Measurements from ENCODE around the gene ST6GALNAC4.
"Not testable (repeated sequence)": the region's sequence is repeated elsewhere in the genome, so short reads cannot be mapped to it uniquely, and the experiment has no call there.

ST6GALNAC4 gene

DNA sequence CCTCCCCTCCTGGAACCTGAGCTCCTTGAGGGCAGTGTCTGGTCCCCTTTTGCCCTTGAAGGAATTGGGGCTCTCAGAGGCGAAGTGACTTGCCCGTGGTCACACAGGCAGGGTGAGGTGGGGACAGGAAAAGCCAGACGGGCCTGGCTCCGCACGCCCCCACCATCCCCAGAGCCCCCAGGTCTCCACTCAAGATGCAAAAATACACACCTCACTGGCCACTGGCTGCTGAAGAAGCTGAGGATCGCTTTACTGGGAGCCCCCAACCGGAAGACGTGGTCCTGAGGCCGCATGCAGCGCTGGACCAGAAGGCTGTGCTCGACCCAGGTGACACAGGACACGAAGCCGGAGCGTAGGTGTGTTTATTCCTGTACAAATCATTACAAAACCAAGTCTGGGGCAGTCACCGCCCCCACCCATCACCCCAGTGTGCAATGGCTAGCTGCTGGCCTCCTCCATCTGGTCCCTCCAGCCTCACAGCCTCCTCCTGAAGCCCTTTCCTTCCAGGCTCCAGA, 31.8 kb downstream of the ST6GALNAC4 start:
- no peak for DNase-seq

DNA sequence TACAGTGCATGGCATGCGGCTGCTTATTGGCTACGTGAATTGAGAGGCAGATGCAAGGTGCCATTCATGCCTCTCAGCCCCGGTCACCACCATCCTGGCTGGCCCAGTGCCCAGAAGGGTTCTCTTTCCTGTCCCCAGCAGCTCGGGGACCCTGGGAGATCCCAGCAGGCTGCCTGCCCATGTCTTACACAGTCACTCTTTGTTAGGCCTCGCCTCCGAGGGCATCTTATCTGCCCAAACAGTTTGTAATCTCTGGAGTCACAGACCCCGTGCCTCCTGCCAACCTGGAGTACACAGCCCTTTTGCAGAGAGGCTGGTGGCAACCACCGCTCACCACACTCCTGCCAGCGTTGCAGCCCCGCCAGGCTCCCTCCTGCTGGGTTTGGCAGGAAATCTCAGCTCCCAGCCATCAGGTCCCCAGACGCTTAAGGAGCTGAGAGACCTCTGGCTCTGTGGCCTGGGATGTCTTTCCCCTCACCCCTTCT, 32.4 kb downstream of the ST6GALNAC4 start:
- DNase-seq: no peak

DNA sequence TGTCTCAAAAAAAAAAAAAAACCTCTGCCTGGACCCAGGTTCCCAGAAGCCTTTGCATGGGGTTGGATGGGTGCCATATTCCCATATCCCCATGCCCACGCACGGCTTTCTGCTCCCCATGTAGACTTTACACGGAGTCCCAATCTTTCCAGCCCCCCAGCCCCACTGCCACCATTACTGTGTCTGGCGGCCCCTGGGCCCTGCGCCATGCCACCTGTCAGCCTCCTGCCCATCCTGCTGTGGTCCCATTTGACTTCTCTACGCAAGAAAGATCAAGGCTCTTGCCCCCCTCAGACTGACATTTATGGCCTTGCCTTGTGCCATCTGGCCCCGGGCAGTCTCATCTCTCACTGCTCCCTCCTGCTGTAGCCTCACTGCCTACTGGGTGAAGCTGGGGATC, 32.9 kb downstream of the ST6GALNAC4 start:
- no peak for DNase-seq

DNA sequence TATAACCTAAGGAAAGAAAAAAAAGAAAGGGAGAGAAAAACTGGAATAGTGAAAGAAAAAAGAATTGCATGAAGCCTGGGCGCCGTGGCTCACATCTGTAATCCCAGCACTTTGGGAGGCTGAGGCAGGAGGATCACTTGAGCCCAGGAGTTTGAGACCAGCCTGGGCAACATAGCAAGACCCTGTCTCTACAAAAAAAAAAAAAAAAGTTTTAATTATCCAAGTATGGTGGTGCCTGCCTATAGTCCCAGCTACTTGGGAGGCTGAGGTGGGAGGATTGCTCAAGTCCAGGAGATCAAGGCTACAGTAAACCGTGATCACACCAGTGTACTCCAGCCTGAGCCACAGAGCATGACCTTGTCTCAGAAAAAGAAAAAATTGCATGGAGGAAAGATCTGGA, 35.1 kb downstream of the ST6GALNAC4 start:
- not testable (repeated sequence) for DNase-seq

DNA sequence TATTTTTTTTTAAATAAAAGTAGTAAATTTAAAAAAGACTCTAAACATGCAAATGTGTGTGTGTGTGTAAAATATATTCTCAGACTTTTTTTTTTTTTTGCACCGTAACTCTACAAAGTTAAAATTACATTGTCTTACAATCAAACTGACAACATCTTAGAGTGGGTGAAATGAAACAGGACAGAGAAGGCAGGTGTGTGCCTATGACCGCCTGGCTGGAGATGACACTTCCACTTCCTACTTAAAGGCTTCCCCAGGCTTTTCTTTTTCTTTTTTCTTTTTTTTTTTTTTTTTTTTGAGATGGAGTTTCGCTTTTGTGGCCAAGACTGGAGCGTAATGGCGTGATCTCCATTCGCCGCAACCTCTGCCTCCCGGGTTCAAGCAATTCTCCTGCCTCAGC, 36.7 kb downstream of the ST6GALNAC4 start:
- DNase-seq: no peak

DNA sequence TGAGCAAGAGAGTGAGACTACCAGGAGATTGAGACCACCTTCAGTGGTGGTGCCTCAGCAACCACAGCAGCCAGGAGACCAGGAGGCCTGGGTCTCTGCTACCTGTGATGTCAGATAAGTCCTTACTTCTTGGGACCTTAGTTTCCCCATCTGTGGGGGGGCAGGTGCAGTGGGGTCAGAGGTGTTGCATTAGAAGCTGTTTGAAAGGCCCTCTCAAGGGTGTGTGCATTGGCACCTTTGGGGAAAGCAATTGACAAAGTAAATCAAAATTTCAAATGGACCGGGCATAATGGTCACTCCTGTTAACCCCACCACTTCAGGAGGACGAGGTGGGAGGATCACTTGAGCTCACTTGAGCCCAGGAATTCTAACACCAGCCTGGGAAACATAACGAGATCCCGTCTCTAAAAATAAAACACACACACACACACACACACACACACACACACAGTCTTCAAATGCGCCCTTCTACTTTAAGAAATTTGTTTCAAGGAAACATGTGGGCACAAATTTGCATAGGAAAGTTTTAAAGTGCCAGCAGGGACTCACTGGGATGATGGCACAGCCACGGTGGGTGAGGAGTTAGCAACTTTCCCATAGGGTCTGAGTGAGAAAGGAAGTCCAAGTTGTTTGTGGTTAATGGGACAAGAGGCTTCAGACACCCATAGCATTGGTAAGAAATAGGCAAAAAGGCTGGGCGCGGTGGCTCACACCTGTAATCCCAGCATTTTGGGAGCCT, 38.0 kb downstream of the ST6GALNAC4 start:
- DNase-seq: no peak

DNA sequence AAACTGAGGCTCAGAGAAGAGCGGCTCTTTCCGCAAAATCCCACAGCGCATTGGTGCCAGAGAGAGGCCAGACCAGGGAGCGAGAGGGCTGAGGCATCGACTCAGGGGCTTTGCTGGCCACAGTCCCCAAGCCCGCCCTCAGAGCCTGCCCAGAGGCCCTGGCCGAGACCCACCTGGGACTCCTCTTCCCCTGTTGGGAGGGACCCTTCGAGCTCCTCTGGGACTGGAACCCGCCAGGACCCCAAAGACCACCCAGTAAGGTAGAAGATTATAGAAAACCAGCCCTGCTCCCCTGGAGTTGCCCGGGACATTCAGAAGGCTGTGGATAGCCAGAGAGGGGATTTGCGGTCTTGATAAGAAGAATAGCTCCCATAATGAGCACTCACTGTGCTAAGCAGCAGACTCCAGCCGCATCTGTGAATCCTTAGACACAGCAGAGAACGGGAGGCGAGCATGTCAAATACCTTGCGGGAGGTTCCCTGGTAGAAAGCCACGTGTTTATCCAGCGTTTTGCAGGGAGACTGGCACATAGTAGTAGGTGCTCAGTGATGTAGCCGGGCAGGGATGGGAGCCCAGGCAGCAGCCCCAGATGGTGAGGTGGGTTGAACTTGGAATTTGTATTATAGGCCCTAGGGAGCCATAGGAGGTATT, 38.7 kb downstream of the ST6GALNAC4 start:
- no peak for DNase-seq

DNA sequence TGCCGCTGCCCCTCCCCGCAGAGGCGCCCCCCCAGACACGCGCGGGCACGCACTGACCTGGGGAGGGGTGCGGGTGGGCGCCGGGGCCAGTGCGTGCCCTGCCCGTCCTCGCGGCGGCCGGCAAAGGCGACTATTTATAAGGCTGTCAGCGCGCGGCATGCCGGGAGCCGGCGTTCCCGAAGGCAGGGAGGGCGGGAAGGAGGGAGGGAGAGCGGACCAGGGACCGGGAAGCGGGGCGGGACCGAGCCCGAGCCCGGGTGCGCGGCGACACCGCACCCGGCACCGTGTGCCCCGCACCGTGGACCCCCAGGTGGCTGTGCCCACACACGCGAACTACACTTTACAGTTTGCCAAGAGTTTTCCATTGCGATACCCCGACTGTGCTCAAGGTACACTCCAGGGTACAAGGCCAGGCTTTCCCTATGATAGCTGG, 39.3 kb downstream of the ST6GALNAC4 start, which contains the start of gene AK1:
TSS of gene AK1 (minus strand) at position 110 of the 433 bp plus-strand sequence. CDS start 3,058 bp downstream, outside the sequence.
- peak; percentile 41 for DNase-seq

DNA sequence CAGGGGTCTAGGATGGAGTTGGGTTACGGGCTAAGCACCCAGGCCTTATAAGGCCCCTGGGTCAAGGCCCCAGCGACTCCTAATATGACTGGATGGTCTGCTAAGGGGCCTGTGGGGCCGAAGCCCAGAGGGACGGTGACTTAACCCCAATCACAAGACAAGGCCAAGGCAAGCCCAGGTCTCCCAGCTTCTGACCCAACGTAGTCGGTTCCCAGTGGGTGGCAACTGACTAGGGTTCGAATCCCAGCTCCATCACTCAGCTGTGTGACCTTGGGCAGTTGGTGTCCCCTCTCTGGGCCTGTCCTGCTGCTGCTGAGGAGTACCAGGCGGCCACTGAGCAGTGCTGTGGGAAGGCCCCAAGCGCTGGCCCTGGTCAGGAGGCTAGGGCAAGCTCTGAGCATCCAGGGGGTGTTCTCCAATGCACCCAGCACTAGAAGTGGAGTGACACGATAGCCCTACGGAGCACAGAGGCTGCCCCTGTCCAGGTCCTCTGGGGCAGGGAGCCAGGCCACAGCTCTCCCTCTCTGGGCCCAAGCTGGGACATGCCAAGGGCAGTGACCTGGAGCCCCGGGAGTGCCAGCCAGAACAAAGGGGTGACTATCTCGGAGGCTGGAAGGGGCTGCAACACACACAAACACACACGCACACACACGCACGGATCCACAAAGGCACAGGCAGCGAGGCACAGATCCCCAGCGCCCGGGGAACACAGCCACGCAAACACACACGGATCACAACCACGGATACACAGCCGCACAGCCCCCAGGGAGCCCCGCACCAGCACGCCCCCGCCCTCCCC, 39.9 kb downstream of the ST6GALNAC4 start:
- no peak for DNase-seq

DNA sequence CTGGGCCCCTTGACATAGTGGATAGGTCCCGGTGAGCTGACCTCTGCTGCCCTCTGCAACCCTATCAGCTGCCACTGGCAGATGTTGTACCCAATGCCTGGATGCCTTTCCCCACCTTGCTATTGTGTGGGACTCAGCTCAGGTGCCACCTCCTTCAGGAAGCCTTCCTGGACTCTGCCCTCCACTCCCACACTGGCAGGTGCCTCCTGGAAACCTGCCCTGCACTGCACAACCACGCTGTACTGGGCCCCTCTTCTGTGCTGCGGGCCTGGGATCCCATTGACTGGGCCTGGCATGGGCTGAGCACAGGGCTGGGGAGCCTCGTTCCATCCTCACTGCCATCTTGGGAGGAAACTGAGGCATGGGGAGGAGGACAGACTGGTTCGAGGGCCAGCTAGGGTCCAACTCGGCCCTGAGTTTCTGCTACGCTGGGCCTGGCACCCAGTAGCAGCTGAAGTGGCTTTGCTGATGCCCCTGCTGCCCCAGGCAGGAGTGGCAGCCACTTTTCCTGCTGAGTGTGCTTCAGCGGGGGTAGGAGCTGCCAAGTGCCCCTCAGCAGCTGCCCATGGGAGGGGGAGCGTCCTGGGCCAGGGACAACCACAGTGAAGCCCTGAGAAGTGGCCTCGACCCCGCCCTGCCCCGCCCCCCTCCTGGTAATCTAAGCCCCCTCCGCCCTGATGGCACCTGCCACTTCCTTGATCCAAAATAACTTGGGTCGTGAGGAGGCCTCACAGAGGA, 40.6 kb downstream of the ST6GALNAC4 start:
- DNase-seq: no peak

DNA sequence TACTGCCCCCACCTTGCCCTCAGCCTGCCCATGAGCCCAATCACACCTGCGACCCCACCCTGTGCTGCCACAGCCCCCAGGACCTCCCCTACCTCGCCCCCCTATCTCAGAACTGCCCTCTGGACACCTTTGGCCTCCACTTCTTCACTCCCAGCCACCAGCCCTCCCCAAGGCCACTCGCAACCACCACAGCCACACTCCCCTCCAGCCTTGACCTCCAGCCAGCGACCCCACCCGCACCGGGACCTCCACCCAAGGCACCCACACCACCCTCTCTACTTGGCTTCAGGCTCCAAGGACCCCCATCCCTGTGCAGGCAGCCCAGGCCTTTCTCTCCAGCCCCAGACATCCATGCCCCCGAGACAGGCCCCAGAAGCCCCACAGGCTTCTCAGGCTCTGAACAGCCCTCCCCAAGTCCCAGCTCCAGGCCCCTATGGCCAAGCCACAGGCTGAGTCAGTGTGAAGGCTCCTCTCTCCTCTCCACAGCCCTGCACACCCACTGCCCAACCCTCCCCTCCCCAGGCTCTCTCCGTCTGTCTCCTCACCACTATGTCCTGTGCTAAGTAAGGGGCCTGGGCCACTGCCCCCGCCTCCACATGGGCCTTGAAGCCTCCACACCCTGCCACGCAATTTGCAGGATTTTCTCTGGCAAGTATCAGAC, 41.4 kb downstream of the ST6GALNAC4 start:
- no peak for DNase-seq

DNA sequence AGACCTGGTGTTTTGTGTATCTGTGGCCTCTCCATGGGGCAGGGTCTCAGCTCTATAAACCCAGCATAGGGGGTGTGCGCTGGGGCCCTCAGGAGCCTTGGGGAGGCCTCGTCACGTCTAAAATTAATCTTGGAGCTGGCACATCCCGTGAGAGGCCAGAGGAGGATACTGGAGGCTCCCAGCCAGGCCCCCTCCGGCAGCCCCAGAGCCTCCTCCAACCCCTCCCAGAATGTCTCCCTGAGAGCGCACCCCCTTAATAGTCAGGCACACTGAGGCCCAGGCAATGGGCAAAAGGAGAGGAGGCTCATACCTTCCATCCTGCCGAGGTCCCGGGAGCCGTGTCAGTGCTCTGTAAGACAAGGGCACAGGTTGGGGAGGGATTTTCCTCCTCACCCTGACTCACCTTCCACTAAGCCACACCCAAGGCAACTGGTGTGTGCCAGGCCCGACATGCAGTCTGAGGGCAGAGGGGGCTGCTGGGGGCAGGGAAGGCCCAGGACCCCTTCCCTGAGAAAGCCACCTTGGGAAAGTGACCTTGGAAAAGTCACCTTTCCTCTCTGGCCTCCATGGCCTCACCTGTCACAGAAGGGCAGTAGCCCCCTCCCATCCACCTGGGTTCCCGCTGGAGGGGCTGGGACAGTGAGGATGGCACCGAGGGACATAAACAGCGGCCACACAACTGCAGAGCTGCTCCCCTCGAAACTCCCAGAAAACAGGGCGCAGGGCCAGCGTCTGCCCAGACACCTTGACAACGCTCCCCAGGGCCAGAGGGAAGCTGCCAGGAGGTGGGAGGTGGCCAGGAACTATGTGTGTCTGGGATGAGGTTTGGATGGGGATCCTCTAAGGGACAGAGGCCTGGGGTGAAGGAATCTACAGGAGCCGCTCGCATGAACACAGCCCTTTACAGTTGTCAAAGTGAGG, 42.3 kb downstream of the ST6GALNAC4 start:
- DNase-seq: peak; percentile 26

DNA sequence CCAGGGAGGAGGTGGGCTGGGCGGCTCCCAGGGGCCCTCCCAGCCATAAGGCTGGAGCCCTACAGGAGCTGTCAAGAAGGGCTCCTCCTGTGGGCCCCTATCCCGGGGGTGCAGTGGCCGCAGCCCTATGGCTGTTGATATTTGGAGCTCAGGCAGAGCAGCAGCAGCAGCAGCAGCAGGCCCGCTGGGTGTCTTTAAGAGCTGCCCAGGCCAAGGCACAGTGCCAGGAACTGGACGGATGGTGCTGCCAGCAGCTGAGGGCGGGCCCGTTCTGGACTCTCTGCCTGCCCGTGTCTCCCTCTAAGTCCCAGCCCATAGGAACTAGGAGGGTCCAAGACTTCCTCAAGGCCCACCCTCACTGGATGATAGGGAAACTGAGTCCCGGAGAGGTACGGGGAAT, 43.0 kb downstream of the ST6GALNAC4 start:
- DNase-seq: peak; percentile 65

DNA sequence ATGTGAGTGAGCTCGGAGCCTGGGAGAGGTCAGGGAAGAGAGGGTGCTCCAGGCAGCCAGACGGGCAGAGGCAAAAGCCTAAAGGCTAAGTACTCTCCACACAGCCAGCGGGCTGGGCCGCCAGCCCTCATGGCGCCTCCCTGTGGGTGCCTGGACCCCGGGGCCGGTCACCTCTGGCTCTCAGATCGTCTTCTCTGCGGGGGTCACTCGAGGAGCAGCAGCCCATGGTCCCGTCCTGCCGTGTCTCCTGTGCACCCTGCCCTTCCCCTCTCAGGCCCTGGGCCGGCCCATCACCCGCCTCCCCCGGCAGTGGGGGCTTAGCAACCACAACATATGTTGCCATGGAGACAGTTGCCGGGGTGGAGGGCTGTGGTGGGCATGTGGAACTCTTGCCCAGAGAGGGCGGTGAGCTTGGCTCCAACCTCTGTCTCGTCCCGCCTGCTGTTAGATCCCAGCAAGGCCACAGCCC, 43.6 kb downstream of the ST6GALNAC4 start:
- no peak for DNase-seq

DNA sequence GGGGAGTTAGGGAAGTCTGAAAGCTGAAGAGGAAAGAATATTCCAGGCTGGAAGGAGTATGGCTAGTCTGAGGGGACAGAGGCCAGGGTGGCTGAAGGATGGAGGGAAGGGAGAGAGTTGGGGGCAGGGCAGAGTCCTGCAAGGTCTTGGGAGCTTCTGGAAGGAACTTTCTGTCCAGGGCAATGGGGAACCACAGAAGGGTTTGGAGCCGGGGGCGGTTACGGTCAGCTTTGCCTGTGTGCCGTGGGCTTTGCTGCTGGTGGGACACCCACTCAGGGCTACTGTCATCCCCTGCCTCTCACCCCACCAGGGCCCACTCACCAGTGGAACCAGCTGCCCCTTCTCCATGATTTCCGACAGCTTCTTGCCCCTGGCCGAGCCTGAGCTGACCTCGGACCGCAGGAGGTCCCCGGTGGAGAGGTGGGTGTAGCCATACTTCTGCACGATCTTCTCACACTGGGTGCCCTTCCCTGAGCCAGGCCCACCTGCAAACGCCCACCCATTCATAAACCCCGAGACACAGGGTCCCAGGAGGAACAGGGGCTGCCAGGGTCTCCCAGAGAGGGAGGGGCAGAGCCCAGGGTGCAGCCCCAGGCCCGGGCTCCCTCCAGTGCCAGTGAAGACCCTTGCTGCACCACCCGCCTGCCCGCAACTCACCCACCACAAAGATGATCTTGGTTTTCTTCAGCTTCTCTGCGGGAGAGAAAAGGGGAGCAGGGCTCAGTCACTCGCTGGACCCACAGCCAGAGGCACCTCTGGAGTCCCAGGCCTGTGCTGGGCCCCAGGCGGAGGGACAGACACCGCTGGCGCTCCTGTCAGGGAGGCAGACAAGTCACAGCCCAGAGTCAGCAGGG, 44.2 kb downstream of the ST6GALNAC4 start:
- no peak for DNase-seq

DNA sequence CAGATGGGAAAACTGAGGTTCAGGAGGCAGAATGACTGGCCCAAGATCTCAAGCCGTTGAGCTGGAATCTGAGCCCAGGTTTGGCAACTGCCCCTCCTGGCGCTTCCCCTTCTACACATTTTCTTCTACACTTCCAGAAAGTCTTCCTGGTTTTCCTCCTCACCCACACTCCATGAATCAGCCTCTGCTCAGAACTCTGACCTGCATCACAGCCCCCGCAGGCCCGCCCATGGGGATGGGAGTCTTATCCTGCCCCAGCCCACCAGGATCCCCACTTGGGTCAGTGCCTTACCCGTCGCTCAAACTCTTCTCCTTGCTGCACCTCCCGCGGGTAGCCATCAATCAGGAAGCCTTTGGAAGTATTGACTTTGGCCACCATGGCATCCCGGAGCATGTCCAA, 45.3 kb downstream of the ST6GALNAC4 start:
- peak; percentile 37 for DNase-seq

DNA sequence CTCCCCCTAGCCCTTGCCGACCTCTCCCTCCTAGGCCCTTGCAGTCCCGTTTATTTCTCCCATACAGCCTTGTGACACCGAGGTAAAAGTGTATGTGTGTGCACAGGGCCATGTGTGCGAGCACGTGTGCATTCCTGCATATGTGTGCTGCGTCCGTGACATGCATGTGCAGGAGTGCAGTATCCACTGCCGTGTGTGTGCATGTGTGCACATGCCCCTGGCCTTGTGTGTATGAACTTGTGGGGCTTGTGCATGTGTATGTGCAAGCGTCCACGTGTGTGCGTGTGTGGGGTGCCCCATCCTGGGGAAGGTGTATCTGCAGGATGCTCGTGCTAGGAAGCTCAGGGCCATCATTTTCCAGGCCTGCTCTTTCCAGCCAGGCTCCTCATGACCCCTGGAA, 46.0 kb downstream of the ST6GALNAC4 start:
- DNase-seq: no peak

DNA sequence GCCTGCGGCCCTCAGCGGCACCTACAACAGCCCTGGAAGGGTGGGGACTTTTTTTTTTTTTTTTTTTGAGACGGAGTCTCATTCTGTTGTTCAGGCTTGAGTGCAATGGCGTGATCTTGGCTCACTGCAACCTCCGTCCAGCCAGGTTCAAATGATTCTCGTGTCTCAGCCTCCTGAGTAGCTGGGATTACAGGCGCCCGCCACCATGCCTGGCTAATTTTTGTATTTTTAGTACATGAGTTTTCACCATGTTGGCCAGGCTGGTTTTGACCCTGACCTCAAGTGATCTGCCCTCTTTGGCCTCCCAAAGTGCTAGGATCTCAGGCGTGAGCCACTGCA, 46.7 kb downstream of the ST6GALNAC4 start:
- not testable (repeated sequence) for DNase-seq

DNA sequence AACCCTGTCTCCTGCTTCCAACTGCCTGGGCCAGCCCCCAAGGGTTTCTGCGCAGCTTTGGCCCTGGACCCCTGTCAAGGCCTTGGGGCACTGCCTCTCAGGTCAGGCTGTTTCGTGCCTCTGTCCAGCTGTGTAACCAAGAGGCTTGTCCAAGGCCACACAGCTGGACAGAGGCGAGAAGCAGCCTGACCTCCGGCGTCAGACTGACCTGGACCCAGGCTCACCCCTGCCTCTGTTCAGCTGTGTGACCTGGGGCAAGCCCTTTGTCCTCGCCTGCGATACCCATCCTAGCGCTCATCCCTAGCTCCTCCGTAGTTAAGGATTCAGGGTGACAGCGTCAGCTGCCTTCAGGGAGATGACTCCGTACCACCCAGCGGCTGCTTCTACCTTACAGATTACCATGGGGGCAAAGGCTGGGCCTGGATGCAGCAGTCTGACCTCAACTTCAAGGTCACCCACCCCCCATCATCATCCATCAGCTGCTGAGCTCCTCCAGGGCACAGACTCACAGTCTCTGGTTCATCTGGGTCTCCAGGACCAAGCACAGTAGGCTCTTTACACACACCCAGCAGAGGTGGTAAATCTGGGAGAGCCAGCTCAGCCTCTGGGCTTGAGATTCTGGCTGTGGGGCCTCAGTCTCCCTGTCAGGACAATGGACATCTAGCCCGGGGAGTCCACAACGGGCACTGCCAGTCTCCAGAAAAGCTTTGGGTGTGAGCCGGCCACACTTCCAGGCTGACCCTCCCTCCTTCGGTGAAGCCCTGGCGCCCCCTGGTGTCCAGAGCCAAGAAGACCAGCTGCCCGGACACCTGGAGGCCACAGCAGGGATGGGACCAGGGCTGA, 47.3 kb downstream of the ST6GALNAC4 start:
- peak; percentile 64 for DNase-seq

Data from NCI-H226 (cell line).